GM18511 (cell line): ENCODE data around the gene CETN2.
A peak's percentile ranks its signal among the peaks of the same experiment; 100 is the strongest.
"Not testable (repeated sequence)": the region's sequence is repeated elsewhere in the genome, so short reads cannot be mapped to it uniquely, and the experiment has no call there.

Source experiments
- ATAC-seq: cut with Tn5 transposase; IDR thresholded peaks from one replicate; pipeline ENCODE4 v1.9.1; 2021; ENCODE audit warnings: mild to moderate bottlenecking, moderate library complexity; ENCODE audit not compliant: unreplicated experiment

The CETN2 gene

GRCh38 chrX:152830312-152831305 is at the start of gene CETN2, which contains the start of gene NSDHL:
Gene CETN2, minus strand, starts transcription at chrX:152830757. Its CDS starts 47 bp downstream, at chrX:152830710.
Gene NSDHL, plus strand, starts transcription at chrX:152831063. Its CDS starts 15,262 bp downstream, at chrX:152846325.
- peak; percentile 99 for ATAC-seq

DNA sequence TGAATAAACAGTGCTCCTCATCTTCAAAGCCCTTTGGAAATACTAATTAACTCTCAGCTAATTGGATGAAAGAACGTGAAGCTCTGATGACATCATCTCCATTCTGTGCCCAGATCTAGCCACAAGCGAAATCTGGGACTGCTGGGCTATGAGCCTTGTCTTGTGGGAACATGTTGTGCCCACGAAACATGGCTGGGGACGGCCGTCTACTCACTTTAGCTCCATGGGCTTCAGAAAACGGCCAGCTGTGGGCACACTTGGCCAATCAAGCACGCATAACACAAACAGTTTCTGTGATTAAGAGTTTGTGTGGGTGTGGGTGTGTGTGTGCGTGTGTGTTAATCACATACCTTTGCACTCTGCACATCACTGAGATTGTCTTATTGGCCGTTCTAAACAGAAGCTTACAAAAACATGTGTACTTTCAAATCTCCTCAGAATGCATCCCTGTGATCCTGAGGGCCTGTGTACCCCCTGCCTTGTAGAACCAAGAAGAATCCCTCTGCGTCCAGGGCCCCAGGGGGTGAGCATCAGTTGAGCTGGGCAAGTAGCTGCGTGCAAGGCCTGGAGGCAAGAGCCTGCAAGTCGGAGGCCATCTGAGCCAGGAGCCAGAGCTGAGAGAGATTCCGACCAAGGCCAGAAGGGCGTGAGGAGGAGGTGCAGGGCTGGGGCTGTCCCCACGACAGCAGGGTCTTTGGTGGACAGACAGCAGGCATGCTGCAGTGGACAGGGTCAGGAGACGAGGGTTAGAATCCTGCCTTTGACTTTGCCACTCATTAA is 48.6 kb upstream of the CETN2 start:
- ATAC-seq, result no peak

DNA sequence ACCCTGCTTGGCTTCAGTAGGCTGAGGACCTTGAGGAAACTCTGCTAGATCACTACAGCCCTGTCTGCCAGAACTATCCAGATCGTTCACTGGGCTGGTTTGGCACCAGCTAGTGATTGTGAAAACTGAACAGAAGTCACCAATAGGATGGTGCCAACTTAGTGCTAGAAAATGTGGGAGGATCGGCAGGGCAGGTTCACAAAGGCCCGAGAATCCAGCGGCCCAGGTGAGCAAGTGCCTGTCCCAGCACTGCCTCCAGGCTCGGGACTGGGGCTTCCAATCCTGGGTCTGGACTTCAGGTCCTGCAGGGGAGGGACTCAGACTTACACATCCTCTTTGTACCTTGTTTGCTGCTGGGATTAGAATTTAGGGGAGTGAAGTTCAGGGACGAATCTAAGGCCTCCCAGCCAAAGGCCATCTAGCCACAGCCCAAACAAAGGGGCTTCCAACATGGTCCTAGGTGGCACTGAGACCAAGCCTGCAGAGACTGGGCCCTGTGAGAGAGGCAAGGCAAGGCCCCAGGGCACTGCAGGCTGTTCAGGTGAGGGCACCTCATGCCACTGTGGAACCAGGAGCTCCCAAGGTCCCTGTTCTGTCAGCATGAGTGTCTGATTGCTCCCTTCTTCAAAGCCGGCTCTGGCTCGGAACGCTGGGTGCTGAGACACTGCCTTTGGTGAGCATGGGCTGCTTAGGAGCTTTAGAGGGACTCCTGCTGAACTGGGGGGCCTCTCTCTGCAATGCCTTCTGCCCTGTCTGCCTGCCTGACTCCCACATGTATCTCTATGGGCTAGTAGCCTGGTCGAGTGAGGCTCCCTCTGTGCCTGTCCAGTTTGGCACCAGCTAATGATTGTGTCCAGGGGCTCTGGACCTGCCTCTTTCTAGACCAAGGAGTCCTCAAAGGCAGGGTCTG is 46.6 kb upstream of the CETN2 start:
- ATAC-seq, result no peak

DNA sequence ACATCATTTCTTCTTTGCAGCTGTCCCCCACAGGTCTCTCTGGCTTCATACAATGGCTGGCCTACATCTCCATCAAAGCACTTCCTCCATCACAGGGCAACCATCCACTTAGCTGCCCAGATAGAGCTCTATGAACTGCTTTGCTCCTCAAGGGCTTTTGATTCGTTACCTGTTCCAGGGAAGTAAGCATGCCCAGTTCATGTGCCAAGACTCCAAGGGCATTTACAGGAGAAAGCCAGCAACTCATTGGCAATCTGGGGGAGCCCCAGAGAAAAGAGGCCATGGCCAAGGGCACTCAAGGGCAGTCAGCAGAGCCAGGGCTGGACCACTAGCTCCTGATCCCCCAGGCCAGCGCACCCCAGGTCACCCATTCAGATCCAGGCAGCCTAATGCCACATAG is 42.8 kb upstream of the CETN2 start:
- ATAC-seq, result no peak

- ATAC-seq, result no peak
Observed at GRCh38 chrX:152872522-152872921, 42.0 kb upstream of the CETN2 start.

DNA sequence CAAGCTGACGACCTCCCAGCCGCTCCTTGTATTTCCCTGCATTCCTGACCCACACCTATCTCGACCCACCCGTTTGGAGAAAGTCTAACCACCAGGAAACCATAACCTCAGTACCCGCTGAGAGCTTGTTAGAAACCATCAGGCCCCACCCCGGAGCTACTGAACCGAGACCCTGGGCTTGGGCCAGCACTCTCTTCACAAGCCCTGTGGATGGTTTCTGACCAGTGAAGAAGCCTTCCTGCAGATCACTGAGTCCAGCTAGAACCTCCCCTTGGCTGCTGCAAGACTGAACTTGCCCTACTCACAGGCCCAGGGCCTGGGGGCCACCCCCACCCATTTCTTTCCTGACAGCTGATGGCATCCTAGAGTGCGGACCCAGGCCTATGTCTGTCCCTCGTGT is 40.7 kb upstream of the CETN2 start:
- ATAC-seq, result no peak

- no peak for ATAC-seq
Observed at GRCh38 chrX:152869972-152870371, 39.4 kb upstream of the CETN2 start.

GRCh38 chrX:152866386-152866785 is 35.8 kb upstream of the CETN2 start:
- ATAC-seq, result no peak

GRCh38 chrX:152865232-152865920 is 34.8 kb upstream of the CETN2 start:
- no peak for ATAC-seq

GRCh38 chrX:152861826-152862225 is 31.3 kb upstream of the CETN2 start:
- ATAC-seq, result no peak

GRCh38 chrX:152861116-152861515 is 30.6 kb upstream of the CETN2 start:
- ATAC-seq, result no peak

- no peak for ATAC-seq
Observed at GRCh38 chrX:152853986-152854385, 23.4 kb upstream of the CETN2 start.

- ATAC-seq, result no peak
Observed at GRCh38 chrX:152850465-152850864, 19.9 kb upstream of the CETN2 start.

DNA sequence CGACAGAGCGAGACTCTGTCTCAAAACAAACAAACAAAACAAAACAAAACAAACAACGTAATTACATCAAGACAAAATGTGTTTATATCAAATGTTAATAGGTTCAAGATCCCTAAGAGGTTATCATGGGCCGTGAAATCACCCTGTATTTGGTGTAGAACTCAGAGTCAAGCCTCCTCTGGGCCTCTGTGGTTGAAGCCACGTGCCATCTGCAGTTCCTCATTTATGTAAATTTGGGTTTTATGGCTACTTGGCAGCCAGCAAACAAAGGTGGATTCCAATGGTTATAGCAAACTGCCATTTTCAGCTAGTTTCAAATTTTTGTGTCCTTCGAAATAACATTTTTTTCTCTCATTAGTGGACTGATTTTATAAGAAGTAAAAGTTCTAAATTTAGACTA is 16.7 kb upstream of the CETN2 start:
- no peak for ATAC-seq

DNA sequence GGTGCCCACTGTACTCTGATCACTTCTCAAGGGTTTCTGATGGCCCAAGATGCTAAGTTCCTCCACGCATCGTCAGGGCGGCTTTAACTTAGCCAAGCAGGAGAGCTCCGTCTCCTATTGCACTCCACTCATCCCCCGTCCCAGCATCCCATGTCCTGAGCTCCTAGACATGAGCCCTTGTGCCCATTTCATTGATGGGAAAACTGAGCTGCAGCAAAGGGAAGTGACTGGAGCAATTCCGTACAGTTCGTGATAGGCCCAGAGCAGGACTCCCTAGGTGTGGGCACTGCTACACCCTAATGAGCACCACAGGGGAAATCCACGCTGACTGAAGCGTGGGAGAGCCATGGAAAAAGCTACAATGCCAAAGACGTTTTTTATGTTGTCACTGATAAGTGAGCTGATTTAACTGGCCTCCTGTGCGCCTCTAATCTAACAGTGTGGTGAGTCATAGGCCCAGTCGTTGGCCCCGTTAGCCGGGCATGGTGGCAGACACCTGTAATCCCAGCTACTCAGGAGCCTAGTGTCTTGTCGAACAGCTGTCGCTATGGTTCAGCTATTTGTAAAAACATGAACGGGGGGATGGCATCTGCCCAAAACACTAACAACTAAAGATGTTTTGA is 15.2 kb upstream of the CETN2 start:
- no peak for ATAC-seq

- no peak for ATAC-seq
Observed at GRCh38 chrX:152844256-152844655, 13.7 kb upstream of the CETN2 start.

GRCh38 chrX:152843852-152844251 is 13.3 kb upstream of the CETN2 start:
- ATAC-seq, result no peak

- ATAC-seq, result no peak
Observed at GRCh38 chrX:152842772-152843338, 12.3 kb upstream of the CETN2 start.

GRCh38 chrX:152835470-152835869 is 4.9 kb upstream of the CETN2 start:
- not testable (repeated sequence) for ATAC-seq
